ENCODE measurements around the gene GPR4. TPM values are rescaled to one million over a fixed set of nuclear protein-coding genes. Genes with fewer than 3 reads are reported as not detected.

Gene GPR4
- total and polyA plus RNA-seq, 2 donors: 0.32 to 3.7 TPM

DNA sequence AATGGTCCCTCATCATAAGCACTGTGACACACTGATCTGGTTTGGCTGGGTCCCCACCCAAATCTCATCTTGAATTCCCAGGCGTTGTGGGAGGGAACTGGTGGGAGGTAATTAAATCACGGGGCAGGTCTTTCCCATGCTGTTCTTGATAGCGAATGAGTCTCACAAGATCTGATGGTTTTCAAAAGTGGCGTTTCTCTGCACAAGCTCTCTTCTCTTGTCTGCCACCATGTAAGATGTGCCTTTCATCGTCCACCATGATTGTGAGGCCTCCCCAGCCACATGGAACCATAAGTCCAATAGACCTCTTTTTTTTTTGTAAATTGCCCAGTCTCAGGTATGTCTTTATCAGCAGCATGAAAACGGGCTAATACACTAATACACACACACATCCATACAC is 6.9 kb upstream of the GPR4 start:
- 94% methylated on average over 6 of the region's 6 CpGs for WGBS
- no peaks in the 10 kb centered on the region for H3K36me3 ChIP-seq (ENCODE audit: insufficient read depth)
- DNase-seq (ENCODE audit: extremely low spot score): no peak

DNA sequence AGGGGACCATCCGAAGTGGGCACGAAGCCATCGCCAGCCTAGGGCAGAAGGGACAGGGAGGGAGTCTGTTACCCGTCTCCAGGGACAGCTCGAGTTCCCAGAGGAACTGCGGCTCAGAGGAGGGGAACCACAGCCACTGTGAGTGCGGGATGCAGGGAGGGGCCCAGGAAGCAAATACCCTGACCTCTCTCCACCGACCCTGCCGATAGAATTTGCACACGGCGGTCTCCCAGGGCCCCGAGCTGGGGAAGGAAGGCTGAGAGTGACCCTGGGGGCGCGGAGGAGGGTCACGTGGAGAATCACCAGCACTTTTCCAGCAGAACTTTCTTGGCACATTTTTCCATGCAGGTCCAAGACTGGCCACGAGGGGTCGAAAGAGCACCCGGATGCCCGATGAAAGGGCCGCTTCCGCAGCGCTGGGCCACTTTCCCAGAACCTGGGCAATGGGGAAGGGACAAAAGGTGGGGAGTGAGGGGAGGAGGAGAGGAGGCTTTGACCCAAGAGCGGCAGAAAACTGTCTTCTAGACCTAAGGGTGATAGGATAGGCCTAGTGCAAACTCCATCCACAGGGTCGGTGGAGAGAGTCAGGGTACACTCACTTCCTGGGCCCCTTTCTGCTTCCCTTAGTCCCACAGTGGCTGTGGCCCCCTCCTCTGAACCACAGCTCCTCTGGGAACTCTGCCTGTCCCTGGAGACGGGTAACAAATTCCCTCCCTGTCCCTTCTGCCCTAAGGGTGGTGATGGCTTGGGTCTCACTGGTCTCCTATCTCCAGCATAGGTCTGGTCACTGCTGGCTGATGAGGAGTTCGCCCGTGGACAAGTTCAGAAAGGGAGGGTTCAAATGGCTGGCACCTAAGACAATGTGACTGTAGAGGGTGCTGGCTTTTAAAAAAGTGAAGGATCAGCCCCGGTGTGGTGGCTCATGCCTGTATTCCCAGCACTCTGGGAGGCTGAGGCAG is 5.3 kb upstream of the GPR4 start:
- Histone ChIP-seq H3K4me1 (ENCODE audit: insufficient read depth) (no peaks in the 10 kb centered on the region), H3K27ac (ENCODE audit: low read depth) (no peak overlapping the region), H3K36me3 (ENCODE audit: insufficient read depth) (no peaks in the 10 kb centered on the region), H3K4me3 (ENCODE audit: low read depth, low read length) (no peak overlapping the region)
- WGBS: 12% methylated on average over 28 of the region's 28 CpGs
- peak; percentile 15 for DNase-seq (ENCODE audit: extremely low spot score)

More for the DNA sequence above, 6.9 kb upstream of the GPR4 start:
- Histone ChIP-seq H3K4me1 (ENCODE audit: insufficient read depth) (no peaks in the 10 kb centered on the region), H3K27ac (ENCODE audit: low read depth) (no peak overlapping the region), H3K4me3 (ENCODE audit: low read depth, low read length) (no peak overlapping the region)

DNA sequence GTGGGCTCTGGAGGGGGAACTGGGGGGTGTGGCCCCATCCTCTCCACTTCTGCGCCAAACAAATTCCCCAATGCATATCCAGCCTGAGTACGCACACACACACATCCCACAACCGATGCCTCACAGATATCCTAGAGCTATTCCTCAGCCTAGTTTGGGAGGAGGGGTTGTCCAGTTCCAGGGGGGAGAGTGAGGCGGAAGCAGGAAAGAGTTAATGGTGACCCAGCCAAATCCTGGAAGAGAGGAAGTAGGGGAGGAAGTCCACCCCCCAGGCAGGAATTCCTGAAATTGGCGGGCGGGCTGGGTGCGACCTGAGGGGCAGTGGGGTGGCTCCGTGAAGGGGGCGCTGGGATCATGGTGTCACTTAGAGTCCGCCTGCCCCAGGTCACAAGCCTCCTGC is 897 bp downstream of the GPR4 start:
- no peak for DNase-seq (ENCODE audit: extremely low spot score)
- WGBS: 13% methylated on average over 10 of the region's 10 CpGs
- Histone ChIP-seq H3K36me3 (ENCODE audit: insufficient read depth) (no peaks in the 10 kb centered on the region), H3K4me1 (ENCODE audit: insufficient read depth) (no peaks in the 10 kb centered on the region), H3K4me3 (ENCODE audit: low read depth, low read length) (peak overlapping the region; percentile 23), H3K27ac (ENCODE audit: low read depth) (no peak overlapping the region)

DNA sequence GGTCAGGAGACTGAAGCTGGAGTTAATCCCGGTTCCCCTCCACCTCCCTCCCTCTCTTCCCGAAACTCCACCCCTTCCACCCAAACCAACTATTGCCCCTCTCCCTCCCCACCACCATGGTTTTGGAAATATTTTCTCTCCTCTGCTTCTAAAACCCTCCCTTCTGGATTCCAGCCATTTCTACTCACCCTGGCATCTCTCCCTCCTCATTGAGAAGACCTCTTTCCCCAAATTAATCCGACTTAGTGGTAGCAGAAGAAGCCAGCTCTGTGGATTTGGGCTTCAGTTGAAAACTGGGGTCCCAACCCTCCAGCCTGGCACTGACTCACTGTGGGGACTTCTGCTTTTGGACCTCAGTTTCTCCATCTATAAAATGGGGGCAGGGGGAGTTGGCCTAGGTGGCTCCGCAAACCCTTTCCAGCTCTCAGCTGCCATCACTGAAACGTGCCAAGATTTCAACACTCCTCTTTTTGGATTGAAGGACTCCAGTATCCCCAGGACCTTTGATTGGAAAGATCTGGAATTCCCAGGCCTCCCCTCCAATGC is 1.6 kb downstream of the GPR4 start:
- Histone ChIP-seq H3K36me3 (ENCODE audit: insufficient read depth) (no peaks in the 10 kb centered on the region), H3K27ac (ENCODE audit: low read depth) (no peak overlapping the region), H3K4me3 (ENCODE audit: low read depth, low read length) (no peak overlapping the region), H3K4me1 (ENCODE audit: insufficient read depth) (no peaks in the 10 kb centered on the region)
- 36% methylated on average over 5 of the region's 5 CpGs for WGBS
- DNase-seq (ENCODE audit: extremely low spot score): no peak

DNA sequence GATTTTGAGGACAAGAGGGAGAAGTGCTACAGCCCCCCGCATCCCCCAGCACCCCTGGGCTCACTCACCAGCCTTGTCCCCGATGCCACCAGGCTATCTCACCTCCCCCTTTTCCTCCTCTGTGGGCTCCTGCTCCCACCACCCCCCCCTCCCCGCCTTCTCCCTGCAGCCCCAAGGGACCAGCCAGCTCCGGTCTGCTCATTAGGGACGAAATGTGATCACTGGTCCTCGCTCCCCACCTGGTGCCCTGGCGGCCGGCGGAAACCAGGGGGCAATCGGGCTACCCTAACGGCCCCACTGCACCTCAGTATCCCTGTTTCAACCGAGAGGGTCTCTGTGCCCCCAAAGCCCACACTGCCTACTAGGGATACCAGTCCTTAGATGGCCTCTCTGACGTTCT is 2.7 kb downstream of the GPR4 start:
- DNase-seq (ENCODE audit: extremely low spot score): no peak
- H3K4me1 ChIP-seq (ENCODE audit: insufficient read depth): no peaks in the 10 kb centered on the region
- no peak overlapping the region for H3K4me3 ChIP-seq (ENCODE audit: low read depth, low read length)
- WGBS: 8% methylated on average over 13 of the region's 13 CpGs
- no peaks in the 10 kb centered on the region for H3K36me3 ChIP-seq (ENCODE audit: insufficient read depth)
- no peak overlapping the region for H3K27ac ChIP-seq (ENCODE audit: low read depth)

DNA sequence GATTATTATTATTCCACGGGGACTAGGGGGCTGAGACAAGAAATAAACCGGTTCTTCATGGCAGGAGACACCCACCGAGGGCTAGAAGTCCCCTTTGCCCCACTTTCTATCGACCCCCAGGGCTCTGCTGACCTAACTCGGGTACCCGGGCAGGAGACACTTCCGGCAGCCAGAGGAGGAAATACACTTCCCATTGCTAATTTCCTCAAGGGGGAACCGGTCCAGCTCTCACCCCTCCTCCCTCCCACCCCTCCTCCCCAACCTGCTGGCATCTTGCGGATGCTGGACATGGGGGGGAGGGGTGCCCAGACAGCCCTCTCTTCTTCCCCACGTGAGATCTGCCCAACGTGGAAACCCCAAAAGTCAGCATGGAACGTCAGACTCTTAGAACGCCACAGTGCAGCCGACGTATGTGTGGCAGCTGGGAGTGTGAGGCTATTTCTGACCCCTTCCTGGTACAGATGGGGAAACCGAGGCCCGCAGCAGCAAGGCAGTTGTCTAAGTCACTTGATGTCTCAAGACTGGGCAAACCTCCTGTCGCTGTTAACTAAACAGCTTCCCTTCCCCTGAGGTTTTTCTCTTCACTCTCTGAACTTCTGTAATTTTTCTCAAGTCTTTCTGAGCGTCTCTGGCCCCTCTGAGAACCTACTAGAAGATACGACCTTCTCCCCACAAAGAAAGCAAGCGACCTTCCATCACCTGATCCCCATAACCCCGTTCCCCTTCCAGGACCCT is 3.6 kb downstream of the GPR4 start:
- Histone ChIP-seq H3K4me1 (ENCODE audit: insufficient read depth) (no peaks in the 10 kb centered on the region), H3K27ac (ENCODE audit: low read depth) (no peak overlapping the region), H3K4me3 (ENCODE audit: low read depth, low read length) (no peak overlapping the region), H3K36me3 (ENCODE audit: insufficient read depth) (no peaks in the 10 kb centered on the region)
- DNase-seq (ENCODE audit: extremely low spot score): no peak
- 4% methylated on average over 22 of the region's 22 CpGs for WGBS

DNA sequence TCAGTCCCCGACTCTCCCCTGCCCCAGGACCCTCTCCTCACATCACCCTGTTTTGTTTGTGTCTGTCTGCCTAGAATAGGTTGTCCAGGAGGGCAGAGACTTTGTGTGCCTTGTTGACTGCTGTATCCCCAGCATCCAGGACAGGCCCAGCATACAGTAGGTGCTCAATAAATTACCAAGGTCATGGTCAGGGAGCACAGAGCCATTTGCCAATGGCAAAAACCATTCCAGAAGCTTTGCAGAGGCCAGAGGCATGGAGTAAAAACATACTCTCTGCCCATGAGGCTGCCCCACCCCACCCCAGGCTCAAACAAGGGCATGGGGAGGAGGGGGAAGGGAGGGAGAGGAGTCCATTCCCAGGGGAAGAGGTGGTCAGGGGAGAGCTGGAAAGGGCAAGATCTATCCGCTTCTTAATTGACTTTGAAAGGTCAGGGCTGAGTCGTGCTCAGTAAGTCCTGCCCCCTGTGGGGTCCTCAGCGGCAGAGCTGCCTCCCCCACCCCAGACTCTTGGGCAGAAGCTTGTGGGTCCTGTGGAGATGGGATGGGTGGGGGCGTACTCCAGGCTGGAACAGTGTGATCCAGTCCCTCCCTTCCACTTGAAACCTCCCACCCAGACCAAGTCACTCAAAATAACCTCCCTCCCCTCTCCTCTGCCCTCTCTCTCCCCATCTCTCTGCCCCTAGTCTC is 4.4 kb downstream of the GPR4 start:
- DNase-seq (ENCODE audit: extremely low spot score): no peak
- Histone ChIP-seq H3K4me3 (ENCODE audit: low read depth, low read length) (no peak overlapping the region), H3K27ac (ENCODE audit: low read depth) (no peak overlapping the region), H3K4me1 (ENCODE audit: insufficient read depth) (no peaks in the 10 kb centered on the region), H3K36me3 (ENCODE audit: insufficient read depth) (no peaks in the 10 kb centered on the region)
- 12% methylated on average over 5 of the region's 5 CpGs for WGBS

DNA sequence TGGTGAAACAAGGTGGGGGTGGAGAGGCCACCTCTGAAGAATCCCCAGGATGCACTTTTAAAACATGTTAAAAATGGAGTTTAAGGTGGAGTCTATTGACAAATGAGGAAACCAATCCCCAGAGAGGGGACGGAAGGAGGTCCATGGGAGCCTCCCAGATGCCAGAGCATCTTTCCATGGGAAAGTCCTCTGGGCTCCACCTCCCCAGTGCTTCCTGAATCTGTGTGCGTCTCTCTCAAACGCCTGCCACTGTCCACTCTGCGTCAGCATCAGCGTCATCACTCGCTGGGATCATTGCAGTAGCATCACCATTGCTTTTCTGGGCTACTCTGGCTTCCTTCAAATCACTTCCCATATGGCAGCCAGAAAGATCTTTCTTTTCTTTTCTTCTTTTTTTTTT is 6.2 kb downstream of the GPR4 start:
- WGBS: 57% methylated on average over 6 of the region's 6 CpGs
- Histone ChIP-seq H3K4me1 (ENCODE audit: insufficient read depth) (no peaks in the 10 kb centered on the region), H3K27ac (ENCODE audit: low read depth) (no peak overlapping the region), H3K36me3 (ENCODE audit: insufficient read depth) (no peaks in the 10 kb centered on the region), H3K4me3 (ENCODE audit: low read depth, low read length) (no peak overlapping the region)
- no peak for DNase-seq (ENCODE audit: extremely low spot score)

DNA sequence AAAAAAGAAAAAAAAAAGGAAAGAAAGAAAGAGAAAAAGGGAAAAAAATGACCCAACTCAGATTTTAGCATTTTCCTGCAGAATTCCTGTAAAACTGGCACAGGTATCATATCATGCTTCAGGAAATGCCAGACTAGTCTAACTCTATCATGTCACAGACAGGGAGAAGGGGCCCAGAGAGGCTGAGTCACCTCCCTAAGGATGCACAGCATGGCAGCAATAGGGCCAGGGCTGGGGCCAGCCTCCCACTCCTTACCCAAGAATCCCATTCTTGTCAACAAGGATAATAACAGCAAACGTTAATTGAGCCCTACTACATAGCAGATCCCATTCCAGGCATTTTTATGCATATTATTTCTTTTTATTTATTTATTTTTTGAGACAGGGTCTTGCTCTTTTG is 8.5 kb downstream of the GPR4 start:
- Histone ChIP-seq H3K27ac (ENCODE audit: low read depth) (no peak overlapping the region), H3K4me3 (ENCODE audit: low read depth, low read length) (no peak overlapping the region), H3K36me3 (ENCODE audit: insufficient read depth) (no peaks in the 10 kb centered on the region), H3K4me1 (ENCODE audit: insufficient read depth) (no peaks in the 10 kb centered on the region)
- 5% methylated on average over 1 of the region's 1 CpG for WGBS
- no peak for DNase-seq (ENCODE audit: extremely low spot score)

DNA sequence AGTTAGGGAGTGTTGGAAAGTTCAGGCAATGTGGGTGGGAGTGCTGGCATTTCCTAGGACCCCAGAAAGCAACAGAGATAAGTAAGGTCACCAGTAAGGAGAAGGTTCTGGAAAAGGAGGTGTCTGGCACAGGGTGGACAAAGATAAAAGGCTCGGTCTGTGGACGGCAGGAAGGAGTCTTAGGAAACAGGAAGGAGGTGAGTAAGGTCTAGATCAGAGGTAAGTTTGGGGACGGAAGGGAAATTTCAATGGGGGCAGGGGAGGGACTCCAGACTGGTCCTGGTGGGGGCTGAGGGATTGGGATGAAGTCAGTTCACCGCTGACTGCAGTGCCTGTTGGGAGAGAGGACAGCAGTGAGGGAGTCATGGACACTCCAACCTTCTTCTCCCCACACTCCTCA is 9.6 kb downstream of the GPR4 start:
- H3K4me1 ChIP-seq (ENCODE audit: insufficient read depth): no peaks in the 10 kb centered on the region
- no peak for DNase-seq (ENCODE audit: extremely low spot score)
- H3K36me3 ChIP-seq (ENCODE audit: insufficient read depth): no peaks in the 10 kb centered on the region
- H3K27ac ChIP-seq (ENCODE audit: low read depth): no peak overlapping the region
- 43% methylated on average over 4 of the region's 4 CpGs for WGBS
- H3K4me3 ChIP-seq (ENCODE audit: low read depth, low read length): no peak overlapping the region

DNA sequence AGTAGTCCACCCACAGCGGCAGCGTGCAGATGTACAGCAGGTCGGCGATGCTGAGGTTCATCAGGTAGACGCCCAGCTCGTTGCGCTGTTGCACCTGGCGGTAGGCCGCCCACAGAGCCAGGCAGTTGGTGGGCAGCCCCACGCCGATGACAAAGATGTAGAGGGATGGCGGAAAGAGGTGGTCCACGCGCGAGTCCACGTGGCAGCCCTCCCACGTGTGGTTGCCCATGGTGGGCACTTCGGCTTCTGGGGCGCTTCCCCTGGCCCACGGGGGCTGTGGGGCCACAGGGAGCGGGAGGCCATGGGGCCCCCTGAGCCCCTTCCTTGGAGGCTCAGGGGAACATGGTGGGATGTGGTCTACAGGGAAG is 10.4 kb downstream of the GPR4 start:
- no peaks in the 10 kb centered on the region for H3K36me3 ChIP-seq (ENCODE audit: insufficient read depth)
- no peak overlapping the region for H3K4me3 ChIP-seq (ENCODE audit: low read depth, low read length)
- DNase-seq (ENCODE audit: extremely low spot score): no peak
- H3K27ac ChIP-seq (ENCODE audit: low read depth): no peak overlapping the region
- 91% methylated on average over 21 of the region's 21 CpGs for WGBS
- H3K4me1 ChIP-seq (ENCODE audit: insufficient read depth): no peaks in the 10 kb centered on the region

DNA sequence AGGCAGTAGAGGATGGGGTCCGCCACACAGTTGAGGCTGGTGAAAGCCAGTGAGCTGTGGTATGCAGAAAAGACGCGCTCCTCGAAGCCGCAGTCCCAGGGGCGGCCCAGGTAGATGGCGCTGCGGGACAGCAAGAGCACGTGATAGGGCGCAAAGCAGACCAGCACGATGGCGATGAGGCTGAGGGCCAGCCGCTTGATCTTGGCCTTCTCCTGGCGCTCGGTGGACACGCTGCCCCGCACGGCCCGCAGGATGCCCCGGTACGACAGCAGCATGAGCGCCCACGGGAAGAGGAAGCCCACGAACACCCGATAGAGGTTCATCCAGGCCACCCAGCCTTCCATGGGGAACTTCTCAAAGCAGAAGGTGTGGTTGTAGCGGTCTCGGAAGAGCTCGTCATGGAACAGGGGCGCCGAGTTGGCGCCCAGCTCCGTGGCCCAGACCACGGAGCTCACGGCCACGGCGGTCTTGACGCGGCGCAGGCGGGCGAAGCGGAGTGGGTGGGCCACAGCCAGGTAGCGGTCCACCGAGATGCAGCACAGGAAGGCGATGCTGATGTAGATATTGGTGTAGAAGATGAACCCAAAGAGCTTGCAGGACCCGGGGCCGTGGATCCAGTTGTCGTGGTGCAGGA is 10.9 kb downstream of the GPR4 start:
- H3K27ac ChIP-seq (ENCODE audit: low read depth): no peak overlapping the region
- no peaks in the 10 kb centered on the region for H3K36me3 ChIP-seq (ENCODE audit: insufficient read depth)
- H3K4me3 ChIP-seq (ENCODE audit: low read depth, low read length): no peak overlapping the region
- no peaks in the 10 kb centered on the region for H3K4me1 ChIP-seq (ENCODE audit: insufficient read depth)
- WGBS: 48% methylated on average over 48 of the region's 48 CpGs
- no peak for DNase-seq (ENCODE audit: extremely low spot score)

DNA sequence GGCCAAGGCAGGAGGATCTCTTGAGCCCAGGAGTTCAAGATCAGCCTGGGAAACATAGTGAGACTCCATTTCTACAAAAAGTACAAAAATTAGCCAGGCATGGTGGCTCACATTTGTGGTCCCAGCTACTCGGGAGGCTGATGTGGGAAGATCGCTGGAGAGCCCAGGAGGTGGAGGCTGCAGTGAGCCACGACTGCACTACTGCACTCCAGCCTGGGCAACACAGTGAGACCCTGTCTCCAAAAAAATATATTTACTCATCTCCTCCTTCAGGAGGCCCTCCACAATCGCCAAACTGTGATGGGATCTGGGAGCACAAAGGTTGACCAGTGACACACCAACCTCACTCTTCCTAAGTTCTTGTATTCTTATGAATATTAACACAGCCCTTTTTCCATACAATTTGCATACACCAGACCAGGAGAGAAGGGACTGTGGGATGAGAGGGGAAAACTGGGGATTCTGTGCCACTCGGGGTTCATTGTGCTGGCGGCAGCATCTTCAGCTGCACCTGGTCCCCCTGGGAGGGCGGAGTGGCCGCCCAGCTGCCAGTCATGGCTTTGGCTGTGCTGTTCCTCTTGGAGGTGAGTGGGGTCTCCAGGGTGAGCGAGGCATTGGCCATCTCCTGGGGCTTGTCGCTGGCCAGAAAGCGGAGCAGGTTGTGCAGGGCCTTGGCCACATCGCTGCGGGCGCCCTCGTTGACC is 11.6 kb downstream of the GPR4 start:
- Histone ChIP-seq H3K4me1 (ENCODE audit: insufficient read depth) (no peaks in the 10 kb centered on the region), H3K27ac (ENCODE audit: low read depth) (no peak overlapping the region), H3K4me3 (ENCODE audit: low read depth, low read length) (no peak overlapping the region), H3K36me3 (ENCODE audit: insufficient read depth) (no peaks in the 10 kb centered on the region)
- WGBS: 55% methylated on average over 15 of the region's 15 CpGs
- DNase-seq (ENCODE audit: extremely low spot score): no peak

Measured in urinary bladder (tissue), 4 donors.